GM19455 (cell line): ENCODE results near the gene MEX3D.

Experiments used
- ATAC-seq: cut with Tn5 transposase; IDR thresholded peaks from one replicate; pipeline ENCODE4 v1.9.1; 2021; ENCODE audit not compliant: unreplicated experiment

The MEX3D gene

GRCh38 chr19:1505991-1506881 lies 61.9 kb downstream of the MEX3D start:
- no peak for ATAC-seq

- no peak for ATAC-seq
Measured at GRCh38 chr19:1505012-1505411, 63.1 kb downstream of the MEX3D start.
